GM13976 (cell line): ENCODE results near the gene ALDH1L1.

Experiments
- DNase-seq: peaks from one replicate; pipeline ENCODE4 v3.0.0; 2012; ENCODE audit warnings: low spot score
- in situ Hi-C: fragments of 300-500 bp; cut with MboI; formaldehyde crosslinking; loops from one replicate; pipeline ENCODE4 v1.12.0; 2022; ENCODE audit warnings: low sequenced_read_pairs, mixed read lengths, inconsistent platforms; ENCODE audit not compliant: unreplicated experiment
- TF ChIP-seq, protein P1 (sequence below): IDR thresholded peaks from 2 replicates; pipeline ENCODE4 v1.5.1; 2012; ENCODE audit warnings: borderline replicate concordance, mild to moderate bottlenecking; ENCODE audit not compliant: insufficient read depth; ENCODE audit errors: extremely low read depth, missing control alignments, control extremely low read depth

The ALDH1L1 gene

DNA sequence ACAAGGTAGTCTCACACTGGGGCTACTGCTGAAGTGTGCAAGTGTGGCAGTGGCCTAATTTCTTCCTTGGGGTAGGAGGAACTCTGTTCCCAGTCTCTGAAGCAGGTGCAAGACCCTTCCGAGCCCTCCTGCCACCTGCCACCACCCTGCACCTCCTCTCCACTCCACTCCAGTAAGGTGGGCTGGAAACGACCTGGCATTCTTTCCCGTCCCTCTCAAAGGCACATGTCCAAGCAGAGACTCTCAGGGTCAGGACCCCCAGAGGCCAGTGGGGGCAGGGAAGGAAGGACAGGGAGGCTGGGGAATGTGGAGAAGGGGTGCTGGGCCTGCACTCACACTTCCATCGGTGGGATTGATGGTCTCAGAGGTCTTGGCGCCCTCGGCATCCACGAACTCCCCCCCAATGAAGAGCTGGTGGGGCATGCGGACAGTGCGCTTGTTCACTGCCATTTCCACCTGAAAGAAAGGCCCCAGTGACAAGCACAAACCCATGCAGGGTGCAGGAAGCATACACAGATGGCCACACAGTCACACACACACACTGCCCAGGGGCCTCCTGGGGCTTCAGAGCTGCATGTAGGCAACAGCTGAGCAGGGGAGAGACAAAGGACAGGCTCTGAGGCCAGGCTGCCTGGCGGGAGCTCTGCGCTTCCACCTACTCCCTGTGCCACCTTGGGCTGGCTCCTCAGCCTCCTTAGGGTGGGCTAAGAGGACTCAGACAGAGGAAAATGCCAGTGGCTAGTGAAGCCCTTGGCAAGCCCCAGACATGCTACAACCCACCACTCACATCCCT lies 43.8 kb downstream of the ALDH1L1 start:
- in situ Hi-C loops = no loop called here

DNA sequence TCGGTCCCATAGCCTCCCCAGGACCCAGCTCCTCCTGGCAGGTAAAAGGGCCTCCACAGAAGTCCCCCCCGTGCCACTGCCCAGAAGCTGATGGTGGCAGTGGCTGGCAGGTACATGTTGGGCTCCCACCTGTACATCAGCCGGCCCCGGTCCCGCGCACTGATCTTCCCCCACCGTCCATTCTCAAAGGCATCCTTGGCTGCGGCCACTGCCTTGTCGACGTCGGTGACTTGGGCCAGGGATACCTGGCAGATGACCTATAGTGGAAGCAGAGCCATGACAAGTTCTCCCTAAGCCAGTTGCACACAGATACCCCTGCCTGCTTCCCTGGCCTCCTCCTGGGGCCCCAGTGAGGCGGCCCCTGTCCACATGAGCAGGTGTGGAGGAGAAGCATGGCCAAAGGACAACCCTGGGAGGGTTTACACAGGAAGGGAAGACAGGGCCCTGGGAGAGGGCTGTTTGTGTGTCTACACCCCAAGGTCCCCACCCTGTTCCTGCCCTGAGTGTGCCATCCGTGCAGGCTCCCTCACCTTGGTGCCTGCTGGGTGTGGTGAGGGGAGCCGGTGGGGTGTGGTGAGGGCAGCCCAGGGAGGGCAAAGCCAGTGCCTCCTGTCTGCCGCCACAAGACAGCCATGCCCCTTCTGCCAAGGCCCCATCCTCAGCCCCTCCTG lies 44.8 kb downstream of the ALDH1L1 start:
- TF ChIP-seq, protein P1, sequence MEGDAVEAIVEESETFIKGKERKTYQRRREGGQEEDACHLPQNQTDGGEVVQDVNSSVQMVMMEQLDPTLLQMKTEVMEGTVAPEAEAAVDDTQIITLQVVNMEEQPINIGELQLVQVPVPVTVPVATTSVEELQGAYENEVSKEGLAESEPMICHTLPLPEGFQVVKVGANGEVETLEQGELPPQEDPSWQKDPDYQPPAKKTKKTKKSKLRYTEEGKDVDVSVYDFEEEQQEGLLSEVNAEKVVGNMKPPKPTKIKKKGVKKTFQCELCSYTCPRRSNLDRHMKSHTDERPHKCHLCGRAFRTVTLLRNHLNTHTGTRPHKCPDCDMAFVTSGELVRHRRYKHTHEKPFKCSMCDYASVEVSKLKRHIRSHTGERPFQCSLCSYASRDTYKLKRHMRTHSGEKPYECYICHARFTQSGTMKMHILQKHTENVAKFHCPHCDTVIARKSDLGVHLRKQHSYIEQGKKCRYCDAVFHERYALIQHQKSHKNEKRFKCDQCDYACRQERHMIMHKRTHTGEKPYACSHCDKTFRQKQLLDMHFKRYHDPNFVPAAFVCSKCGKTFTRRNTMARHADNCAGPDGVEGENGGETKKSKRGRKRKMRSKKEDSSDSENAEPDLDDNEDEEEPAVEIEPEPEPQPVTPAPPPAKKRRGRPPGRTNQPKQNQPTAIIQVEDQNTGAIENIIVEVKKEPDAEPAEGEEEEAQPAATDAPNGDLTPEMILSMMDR = no peak
- in situ Hi-C loops = no loop called here
- DNase-seq = no peak

More for the DNA sequence above, 43.8 kb downstream of the ALDH1L1 start:
- DNase-seq = no peak
- TF ChIP-seq, protein P1 = no peak

DNA sequence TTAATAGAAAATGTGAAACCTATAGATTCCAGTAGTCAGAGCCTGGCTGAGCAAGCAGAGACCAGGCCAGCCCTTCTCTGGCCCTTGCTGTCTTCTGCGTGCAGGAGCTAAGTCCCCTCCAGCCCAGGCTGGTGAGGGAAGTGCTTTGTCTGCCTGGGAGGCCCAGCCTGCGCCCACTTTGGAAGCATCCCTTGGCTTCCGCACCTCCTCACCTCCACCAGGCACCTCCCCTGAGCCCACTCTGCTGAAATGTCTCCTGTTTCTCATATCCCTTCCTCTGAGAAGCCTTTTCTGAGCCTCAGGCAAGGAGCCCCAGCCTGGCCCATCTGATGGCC lies 45.3 kb downstream of the ALDH1L1 start:
- TF ChIP-seq, protein P1 = no peak
- no peak for DNase-seq
- in situ Hi-C loops = no loop called here

DNA sequence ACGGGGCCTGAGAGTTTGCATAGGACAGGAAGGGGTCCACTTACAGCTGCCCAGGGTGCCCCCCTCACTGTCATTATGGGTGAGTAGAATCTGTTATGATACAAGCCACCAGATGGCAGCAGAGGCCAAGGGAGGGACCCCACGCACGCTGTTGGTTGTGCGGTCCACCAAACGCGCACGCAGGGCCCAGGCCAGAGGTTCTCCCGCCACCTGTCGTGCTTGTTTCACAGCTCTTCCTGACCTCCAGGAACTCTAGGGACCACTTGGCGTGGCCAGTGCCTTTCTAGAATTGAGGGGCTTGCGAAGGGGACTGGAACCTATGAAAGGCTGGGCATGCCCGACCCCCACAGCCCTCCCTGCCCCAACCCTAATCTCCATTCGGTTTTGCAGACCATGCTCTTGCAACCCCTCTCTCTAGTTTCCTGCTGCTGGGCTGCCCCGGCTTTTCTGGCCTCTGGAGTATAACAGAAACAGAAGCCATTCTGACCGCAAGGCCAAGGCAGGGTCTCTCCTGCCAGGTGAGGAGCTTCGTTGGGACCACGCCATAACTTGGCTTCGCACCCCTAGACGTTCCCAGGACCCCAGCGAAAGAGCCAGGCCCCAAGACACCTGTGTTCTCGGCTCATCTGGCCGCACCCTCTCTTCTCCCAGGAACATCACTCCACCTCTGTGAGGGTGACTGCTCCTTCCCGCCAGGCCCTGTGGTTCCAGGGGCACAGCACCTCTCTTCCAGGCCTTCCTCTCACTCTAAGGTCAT lies 46.0 kb downstream of the ALDH1L1 start:
- in situ Hi-C loops = no loop called here
- TF ChIP-seq, protein P1 = peak; percentile 68
- peak; percentile 76 for DNase-seq

DNA sequence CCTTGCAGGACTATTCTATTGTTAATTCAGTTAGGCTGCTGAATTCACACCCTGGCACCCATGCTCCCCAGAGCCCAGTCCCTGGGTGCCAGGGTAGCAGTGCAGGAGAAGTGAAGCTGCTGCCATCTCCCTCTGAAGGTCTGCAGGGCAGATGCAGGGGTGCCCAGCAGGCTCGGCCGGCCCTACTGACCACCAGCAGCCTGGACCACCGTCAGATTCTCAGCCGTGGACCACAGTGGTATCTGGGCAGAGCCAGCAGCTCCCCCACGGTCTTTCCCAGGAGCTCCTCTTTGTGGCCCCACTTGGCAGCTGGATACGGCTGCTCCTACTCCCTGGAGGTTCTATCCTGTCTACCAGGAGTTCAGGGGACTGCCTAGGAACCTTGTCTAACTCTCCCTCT lies 46.8 kb downstream of the ALDH1L1 start:
- DNase-seq = no peak
- TF ChIP-seq, protein P1 = no peak
- in situ Hi-C loops = no loop called here

DNA sequence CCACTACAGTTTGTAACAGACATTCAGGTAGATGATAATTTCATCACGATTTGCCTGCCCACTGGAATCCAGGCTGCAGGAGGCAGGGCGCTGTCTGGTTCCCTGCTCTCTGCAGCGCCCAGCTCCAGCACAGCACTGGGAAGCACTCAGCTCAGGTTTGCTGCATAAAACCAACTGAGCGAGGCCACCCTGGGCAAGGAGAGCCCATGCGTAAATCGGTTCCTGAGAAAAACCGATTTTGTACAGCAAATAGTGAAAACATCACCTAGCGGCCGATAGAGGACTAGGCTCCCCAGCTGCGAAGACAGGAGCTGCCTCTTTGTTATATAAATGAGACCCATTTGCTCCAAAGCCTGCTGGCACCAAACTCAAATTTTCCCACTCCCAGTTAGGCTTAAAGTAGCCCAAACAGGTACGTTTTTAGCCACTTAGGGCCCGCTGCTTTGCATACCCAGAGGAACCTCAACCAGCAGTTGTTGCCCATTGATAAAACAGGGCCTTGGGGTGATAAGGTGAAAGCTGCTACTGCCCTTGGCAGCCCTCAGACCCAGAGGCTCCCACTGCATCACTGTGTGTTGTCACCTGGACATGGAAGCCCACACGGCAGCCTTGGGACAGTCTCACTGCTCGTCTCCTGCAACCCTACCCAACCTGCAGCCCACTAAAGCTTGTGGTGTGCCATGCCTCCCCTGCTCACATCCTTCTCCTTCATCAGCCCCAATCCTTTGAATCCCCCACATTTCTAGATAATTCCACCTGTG lies 47.5 kb downstream of the ALDH1L1 start:
- TF ChIP-seq, protein P1 = no peak
- DNase-seq = no peak
- in situ Hi-C loops = no loop called here
